Activated CD4-positive, alpha-beta T cell treated with anti-CD3 and anti-CD28 coated beads, Interleukin-2, amount 10 ng/mL, durations not matched to agents 24 days and 14 days (primary cell): ENCODE measurements around the gene CARNS1. TPM values are rescaled to one million over a fixed set of nuclear protein-coding genes. Genes with fewer than 3 reads are reported as not detected.

Experiments used
- DNase-seq: peaks from one replicate; pipeline ENCODE4 v3.0.0; 2022
- H3K27ac Mint-ChIP-seq: one replicate; pipeline ENCODE4 v1.8.0; 2022; ENCODE audit warnings: mild to moderate bottlenecking, mixed read lengths
- H3K27me3 Mint-ChIP-seq: one replicate; pipeline ENCODE4 v1.8.0; 2022; ENCODE audit warnings: mixed read lengths
- H3K36me3 Mint-ChIP-seq: one replicate; pipeline ENCODE4 v1.8.0; 2022; ENCODE audit warnings: low read depth, mild to moderate bottlenecking, mixed read lengths
- H3K4me1 Mint-ChIP-seq: one replicate; pipeline ENCODE4 v1.8.0; 2021; ENCODE audit warnings: mixed read lengths
- H3K4me3 Mint-ChIP-seq: one replicate; pipeline ENCODE4 v1.8.0; 2022; ENCODE audit warnings: mild to moderate bottlenecking, moderate library complexity, mixed read lengths
- H3K9me3 Mint-ChIP-seq: one replicate; pipeline ENCODE4 v1.8.0; 2021; ENCODE audit warnings: mixed read lengths
- intact Hi-C: fragments of 100-400 bp; cut with micrococcal nuclease; formaldehyde crosslinking; loops from one replicate; pipeline ENCODE4 v1.15.1; 2023
- total RNA-seq: library from RNA; stranded (reverse); gene quantifications from 2 replicates; pipeline ENCODE4 v1.2.3, GENCODE V29; 2022

Gene CARNS1
- total RNA-seq, result 0.77 and 0.83 TPM in 2 replicates

DNA sequence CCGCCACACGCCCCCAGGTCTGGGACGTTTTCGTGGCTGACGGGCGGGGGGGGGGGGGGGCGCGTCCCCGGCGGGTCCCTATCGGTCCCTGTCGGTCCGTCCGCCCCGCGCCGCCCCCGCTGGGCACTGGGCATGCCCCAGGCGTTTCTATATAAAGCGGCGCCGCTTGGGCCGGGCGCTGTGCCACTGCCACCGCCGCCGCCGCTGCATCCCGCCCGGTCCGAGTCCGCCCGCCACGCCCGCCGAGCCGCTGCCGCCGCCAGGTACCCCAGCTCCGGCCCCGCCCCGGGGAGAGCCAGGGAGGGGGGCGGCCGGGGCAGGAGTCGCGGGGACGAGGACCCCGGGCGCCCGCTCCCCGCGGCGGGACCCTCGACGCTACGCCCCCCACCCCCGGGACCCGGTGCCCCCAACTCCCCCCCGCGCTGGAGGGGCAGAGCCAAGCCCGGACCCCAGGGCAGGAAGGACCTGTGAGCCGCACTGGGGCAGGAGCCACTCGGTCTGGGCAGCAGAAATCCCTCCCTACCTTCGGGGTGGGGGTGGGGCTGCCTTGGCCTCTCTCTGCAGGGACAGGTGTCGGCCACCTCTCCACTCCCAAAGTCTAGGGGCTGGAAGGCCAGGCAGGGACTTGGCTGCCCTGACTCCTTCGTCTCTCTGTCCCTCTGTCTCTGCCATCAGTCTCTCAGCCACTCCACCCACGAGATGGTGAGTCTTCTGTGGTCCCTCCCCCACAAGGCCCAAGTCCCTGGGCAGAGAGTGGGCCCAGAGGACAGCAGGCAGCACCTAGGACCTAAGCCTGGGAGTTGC lies at the start of gene CARNS1:
Gene CARNS1, plus strand, starts transcription at position 178 of the 804 bp plus-strand sequence. Its CDS starts 522 bp downstream, at position 700.
- H3K9me3 Mint-ChIP-seq, result no peaks in the 10 kb centered on the region
- no peak for DNase-seq
- H3K4me3 Mint-ChIP-seq, result peak within 1 kb of the TSS; percentile 51
- H3K27ac Mint-ChIP-seq, result no peak within 1 kb of the TSS
- peaks cover 30% of the 10 kb centered on the region for H3K4me1 Mint-ChIP-seq
- peaks cover 4% of the 10 kb centered on the region for H3K36me3 Mint-ChIP-seq
- intact Hi-C loops, result no loop called here
- peaks cover 19% of the 10 kb centered on the region for H3K27me3 Mint-ChIP-seq

- no peak overlapping the region for H3K27ac Mint-ChIP-seq
- H3K4me1 Mint-ChIP-seq, result peaks cover 18% of the 10 kb centered on the region
- peaks cover 62% of the 10 kb centered on the region for H3K27me3 Mint-ChIP-seq
Measured at GRCh38 chr11:67365736-67366444, 49.6 kb upstream of the CARNS1 start.

GRCh38 chr11:67366546-67366945 lies 48.9 kb upstream of the CARNS1 start:
- Mint-ChIP-seq H3K27me3 (peaks cover 62% of the 10 kb centered on the region), H3K27ac (no peak overlapping the region)

More at GRCh38 chr11:67365736-67366444, 49.6 kb upstream of the CARNS1 start:
- intact Hi-C loops, result no loop called here
- no peak for DNase-seq
- H3K9me3 Mint-ChIP-seq, result no peaks in the 10 kb centered on the region
- H3K4me3 Mint-ChIP-seq, result no peak overlapping the region
- no peaks in the 10 kb centered on the region for H3K36me3 Mint-ChIP-seq

DNA sequence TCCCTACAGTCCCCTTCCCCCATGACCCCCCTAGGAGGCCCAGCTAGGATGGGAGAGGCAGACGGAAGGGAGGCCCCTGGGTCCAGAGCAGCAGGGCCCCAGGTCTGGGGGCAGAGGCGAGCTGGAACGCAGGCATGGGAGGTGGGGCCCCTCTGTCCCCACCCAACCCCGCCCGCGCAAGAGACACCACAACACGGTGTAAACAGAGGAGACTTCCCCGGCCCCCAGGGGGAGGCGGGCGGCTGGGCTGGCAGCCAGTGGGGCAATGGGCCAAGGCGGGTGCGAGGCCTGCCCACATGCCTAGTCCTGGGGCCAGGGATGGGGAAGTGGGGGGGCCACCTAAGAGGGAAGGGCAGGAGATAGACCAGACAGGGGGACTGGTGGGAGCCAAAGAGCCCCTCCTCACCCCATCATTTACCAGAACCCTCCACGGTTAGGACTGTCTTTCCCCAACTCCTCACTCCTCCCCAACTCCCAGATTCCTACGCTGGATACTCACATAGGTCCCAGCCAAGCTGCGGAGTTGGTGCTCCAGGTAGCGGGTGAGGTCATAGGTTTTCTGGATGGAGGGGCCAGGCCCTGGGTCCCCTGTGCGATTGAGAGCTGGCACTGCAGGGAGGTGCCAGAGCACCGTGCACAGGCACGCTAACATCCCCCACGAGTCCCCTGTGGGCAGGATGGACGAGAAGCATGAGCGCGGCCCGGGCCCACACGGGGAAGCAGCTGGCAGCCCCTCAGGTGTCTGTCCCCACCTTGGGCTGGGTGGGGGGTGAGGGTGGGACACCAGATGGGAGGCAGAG lies 48.3 kb upstream of the CARNS1 start:
- Mint-ChIP-seq H3K4me1 (peaks cover 27% of the 10 kb centered on the region), H3K9me3 (no peaks in the 10 kb centered on the region), H3K4me3 (no peak overlapping the region), H3K27me3 (peaks cover 61% of the 10 kb centered on the region), H3K36me3 (peaks cover 3% of the 10 kb centered on the region), H3K27ac (no peak overlapping the region)
- intact Hi-C loops, result no loop called here
- no peak for DNase-seq

More at GRCh38 chr11:67366546-67366945, 48.9 kb upstream of the CARNS1 start:
- intact Hi-C loops, result no loop called here
- no peaks in the 10 kb centered on the region for H3K9me3 Mint-ChIP-seq
- H3K4me1 Mint-ChIP-seq, result peaks cover 23% of the 10 kb centered on the region
- DNase-seq, result no peak
- no peak overlapping the region for H3K4me3 Mint-ChIP-seq
- peaks cover 2% of the 10 kb centered on the region for H3K36me3 Mint-ChIP-seq

DNA sequence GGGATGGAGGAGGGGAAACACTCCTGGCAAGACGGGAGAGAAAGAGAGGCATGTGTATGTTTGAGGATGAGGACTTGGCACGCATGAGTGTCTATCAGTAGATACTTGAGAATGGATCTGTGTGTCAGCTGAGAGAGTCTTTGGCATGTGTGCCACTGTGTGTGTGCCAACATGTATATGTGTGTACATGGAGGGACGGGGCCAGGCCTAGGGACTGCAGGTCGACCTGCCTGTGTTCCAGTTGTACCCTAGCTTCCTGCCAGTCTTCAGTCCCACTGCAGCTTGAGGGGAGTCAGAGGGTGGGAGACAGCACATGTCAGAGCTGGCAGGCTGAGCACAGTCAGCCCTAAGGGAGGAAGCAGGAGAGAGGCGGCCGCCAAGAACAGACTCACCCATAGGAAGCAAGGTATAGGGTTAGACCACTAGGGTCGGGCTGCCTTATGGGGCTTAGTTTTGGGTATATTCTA lies 47.7 kb upstream of the CARNS1 start:
- no peak overlapping the region for H3K4me3 Mint-ChIP-seq
- peaks cover 56% of the 10 kb centered on the region for H3K27me3 Mint-ChIP-seq
- intact Hi-C loops, result no loop called here
- no peaks in the 10 kb centered on the region for H3K9me3 Mint-ChIP-seq
- peaks cover 27% of the 10 kb centered on the region for H3K4me1 Mint-ChIP-seq
- no peak for DNase-seq
- no peak overlapping the region for H3K27ac Mint-ChIP-seq
- peaks cover 3% of the 10 kb centered on the region for H3K36me3 Mint-ChIP-seq

DNA sequence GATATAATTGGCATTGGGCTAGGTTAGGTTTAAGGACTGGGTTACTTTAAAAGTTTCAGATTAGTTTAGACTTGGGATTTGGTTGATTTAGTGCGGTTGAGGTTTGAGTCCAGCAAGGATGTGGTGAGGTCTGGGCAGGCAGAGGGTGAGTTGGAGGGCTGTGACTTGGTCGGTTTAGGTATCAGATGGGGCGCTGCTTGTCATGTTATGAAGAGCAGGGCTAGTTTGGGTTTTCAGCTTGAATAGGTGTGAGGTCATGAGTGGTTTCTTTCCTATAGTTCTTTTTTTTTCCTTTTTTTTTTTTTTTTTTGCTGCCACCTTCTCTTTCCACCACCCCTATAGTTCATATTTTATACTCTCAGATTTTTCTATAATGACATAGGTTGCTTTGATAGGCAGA lies 46.9 kb upstream of the CARNS1 start:
- Mint-ChIP-seq H3K27ac (no peak overlapping the region), H3K9me3 (no peaks in the 10 kb centered on the region), H3K4me1 (peaks cover 27% of the 10 kb centered on the region), H3K4me3 (no peak overlapping the region), H3K27me3 (peaks cover 53% of the 10 kb centered on the region), H3K36me3 (peaks cover 3% of the 10 kb centered on the region)
- DNase-seq, result no peak
- intact Hi-C loops, result no loop called here

- no peak overlapping the region for H3K4me3 Mint-ChIP-seq
- H3K27me3 Mint-ChIP-seq, result peaks cover 56% of the 10 kb centered on the region
- peaks cover 29% of the 10 kb centered on the region for H3K4me1 Mint-ChIP-seq
- no peak for DNase-seq
- no peaks in the 10 kb centered on the region for H3K9me3 Mint-ChIP-seq
- H3K36me3 Mint-ChIP-seq, result peaks cover 3% of the 10 kb centered on the region
- intact Hi-C loops, result no loop called here
- no peak overlapping the region for H3K27ac Mint-ChIP-seq
Measured at GRCh38 chr11:67369275-67369674, 46.2 kb upstream of the CARNS1 start.

DNA sequence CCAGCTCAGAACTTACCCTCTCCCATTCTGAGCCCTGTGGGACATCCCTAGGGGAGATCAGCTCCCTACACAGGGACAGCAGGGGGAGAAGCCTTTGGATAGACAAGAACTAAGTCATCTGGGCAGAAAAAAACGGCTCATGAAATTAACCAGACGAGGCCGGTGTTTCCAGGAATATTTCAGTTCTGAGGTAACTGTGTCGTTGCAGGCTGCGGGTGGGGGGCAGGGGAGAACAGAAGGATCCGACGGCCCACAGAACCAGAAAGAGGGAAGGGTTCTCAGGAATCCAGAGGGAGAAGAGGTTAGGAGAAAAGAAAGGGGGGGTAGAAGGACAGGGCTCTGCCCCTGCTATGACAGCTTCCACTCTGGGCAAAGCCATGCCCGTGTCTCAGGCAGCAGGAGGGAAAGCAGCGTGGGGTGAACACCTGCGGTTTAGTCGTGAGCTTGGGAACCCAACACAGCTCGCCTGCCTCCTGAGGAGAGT lies 45.6 kb upstream of the CARNS1 start:
- H3K27me3 Mint-ChIP-seq, result peaks cover 62% of the 10 kb centered on the region
- H3K4me3 Mint-ChIP-seq, result no peak overlapping the region
- H3K4me1 Mint-ChIP-seq, result peaks cover 34% of the 10 kb centered on the region
- no peak overlapping the region for H3K27ac Mint-ChIP-seq
- intact Hi-C loops, result no loop called here
- no peak for DNase-seq
- no peaks in the 10 kb centered on the region for H3K9me3 Mint-ChIP-seq
- peaks cover 3% of the 10 kb centered on the region for H3K36me3 Mint-ChIP-seq

- H3K4me1 Mint-ChIP-seq, result peaks cover 34% of the 10 kb centered on the region
- DNase-seq, result no peak
- peak overlapping the region; percentile 27 for H3K27ac Mint-ChIP-seq
- intact Hi-C loops, result no loop called here
- H3K27me3 Mint-ChIP-seq, result peaks cover 62% of the 10 kb centered on the region
- peak overlapping the region; percentile 31 for H3K4me3 Mint-ChIP-seq
- H3K9me3 Mint-ChIP-seq, result no peaks in the 10 kb centered on the region
- H3K36me3 Mint-ChIP-seq, result peaks cover 3% of the 10 kb centered on the region
Measured at GRCh38 chr11:67370351-67371076, 45.0 kb upstream of the CARNS1 start.

DNA sequence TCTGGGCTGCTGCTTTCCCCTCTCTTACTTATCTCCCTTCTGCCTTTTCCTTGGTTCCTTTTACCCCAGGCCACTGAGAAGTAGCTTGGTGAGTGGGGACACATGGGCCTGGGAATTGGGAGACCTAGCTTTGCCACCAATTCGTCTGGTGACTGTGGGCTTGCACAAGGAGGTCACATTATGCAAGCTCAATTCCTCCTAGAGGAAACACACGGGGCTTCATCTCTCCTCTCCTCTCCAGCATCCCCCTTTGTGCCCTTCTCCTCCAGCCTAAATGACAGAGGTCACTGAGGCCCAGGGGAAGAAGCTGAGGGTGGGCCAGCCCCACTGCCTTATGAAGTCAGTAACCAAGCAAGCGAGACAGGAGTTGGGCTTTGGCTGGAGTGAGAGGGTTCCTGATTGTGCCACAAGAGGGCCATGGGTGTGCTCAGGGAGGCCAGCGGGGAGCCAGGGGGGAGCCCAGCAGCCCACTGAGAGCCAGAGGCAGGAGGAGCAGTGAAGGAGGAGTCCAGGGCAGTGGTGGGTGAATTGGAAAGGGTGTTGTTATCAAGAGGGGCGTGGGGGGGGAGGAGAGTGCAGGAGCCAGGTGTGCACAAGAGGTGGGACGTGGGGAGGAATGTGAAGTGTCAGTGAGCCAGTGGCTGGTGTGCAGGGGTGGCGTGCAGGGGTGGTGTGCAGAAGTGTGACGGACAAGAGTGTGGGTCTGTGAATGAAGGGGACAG lies 44.1 kb upstream of the CARNS1 start:
- intact Hi-C loops, result no loop called here
- Mint-ChIP-seq H3K4me3 (peak overlapping the region; percentile 77), H3K27me3 (peaks cover 62% of the 10 kb centered on the region), H3K36me3 (peaks cover 3% of the 10 kb centered on the region), H3K9me3 (no peaks in the 10 kb centered on the region), H3K4me1 (peaks cover 34% of the 10 kb centered on the region), H3K27ac (peak overlapping the region; percentile 67)
- peak; percentile 75 for DNase-seq

DNA sequence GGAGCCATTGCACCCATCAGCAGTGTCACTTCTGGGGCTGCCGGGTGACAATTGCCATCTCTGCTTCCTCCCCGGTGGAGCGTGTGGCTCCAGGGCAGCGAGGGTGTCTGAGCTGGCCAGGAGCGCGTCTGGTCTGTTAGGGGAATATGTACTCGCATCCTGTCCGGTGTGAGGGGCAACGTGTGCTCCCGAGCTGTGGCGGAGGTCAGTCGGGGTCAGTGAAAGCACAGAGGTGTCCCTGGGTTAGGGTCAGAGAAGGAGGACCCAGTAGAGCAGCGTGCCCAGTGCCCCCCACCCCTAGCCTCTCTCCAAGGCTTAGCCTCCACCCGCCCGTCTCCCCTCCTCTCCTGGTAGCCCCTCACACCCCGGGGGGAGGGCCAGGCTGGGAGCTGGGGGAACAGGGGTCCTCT lies 43.6 kb upstream of the CARNS1 start:
- H3K27ac Mint-ChIP-seq, result peak overlapping the region; percentile 67
- intact Hi-C loops, result no loop called here
- no peak for DNase-seq

GRCh38 chr11:67372321-67372992 lies 43.0 kb upstream of the CARNS1 start:
- intact Hi-C loops, result no loop called here
- H3K27ac Mint-ChIP-seq, result no peak overlapping the region
- peak overlapping the region; percentile 77 for H3K4me3 Mint-ChIP-seq
- peaks cover 70% of the 10 kb centered on the region for H3K27me3 Mint-ChIP-seq
- peaks cover 3% of the 10 kb centered on the region for H3K36me3 Mint-ChIP-seq
- H3K4me1 Mint-ChIP-seq, result peaks cover 34% of the 10 kb centered on the region
- no peak for DNase-seq
- H3K9me3 Mint-ChIP-seq, result no peaks in the 10 kb centered on the region

More for the DNA sequence above, 43.6 kb upstream of the CARNS1 start:
- H3K36me3 Mint-ChIP-seq, result peaks cover 3% of the 10 kb centered on the region
- peaks cover 34% of the 10 kb centered on the region for H3K4me1 Mint-ChIP-seq
- H3K9me3 Mint-ChIP-seq, result no peaks in the 10 kb centered on the region
- H3K27me3 Mint-ChIP-seq, result peaks cover 67% of the 10 kb centered on the region
- H3K4me3 Mint-ChIP-seq, result peak overlapping the region; percentile 77
